Measurements from ENCODE around the gene CREB5. TPM values are rescaled to one million over a fixed set of nuclear protein-coding genes. Genes with fewer than 3 reads are reported as not detected.

Gene CREB5
- total RNA-seq, 1 experiment from 2014 or later: 0.49 TPM

DNA sequence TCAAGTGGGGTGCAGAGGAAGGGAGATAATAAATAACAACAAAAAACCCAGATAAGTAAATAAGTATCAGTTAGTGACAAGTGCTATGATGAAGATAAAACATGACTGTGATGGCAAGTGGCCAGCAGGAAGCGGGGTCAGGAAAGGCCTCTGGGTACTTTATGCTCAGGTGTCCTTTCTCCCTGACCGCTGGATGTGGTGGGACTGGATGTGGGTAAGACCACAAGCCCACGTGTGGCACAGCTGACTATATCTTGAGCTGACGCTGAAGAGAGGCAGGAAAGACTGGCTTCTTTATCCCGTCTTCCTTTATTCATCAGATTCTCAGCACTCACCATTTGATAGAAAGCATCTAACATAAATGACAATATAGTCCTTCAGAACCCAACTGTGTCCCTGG, 87.8 kb downstream of the CREB5 start:
- H3K4me2 ChIP-seq (ENCODE audit: low read length): no peak overlapping the region
- no peaks in the 10 kb centered on the region for H3K79me2 ChIP-seq (ENCODE audit: insufficient read depth, low read length)
- H3K4me3 ChIP-seq (replicated peaks in 1 of 2; ENCODE audit: low read depth in 1 of 2, low read length in 2 of 2): no peak overlapping the region
- no peak for DNase-seq (ENCODE audit: low read depth, low spot score)
- CTCF ChIA-PET: no interaction called here
- H4K20me1 ChIP-seq (ENCODE audit: insufficient read depth): no peaks in the 10 kb centered on the region
- POLR2A ChIA-PET: no interaction called here
- no peaks in the 10 kb centered on the region for H3K9me3 ChIP-seq (ENCODE audit: control insufficient read depth in 1 of 2, insufficient read depth in 1 of 2, low read depth in 1 of 2, low read length in 2 of 2)
- peaks cover 81% of the 10 kb centered on the region for H3K27me3 ChIP-seq (ENCODE audit: insufficient read depth, low read length)
- H3K36me3 ChIP-seq (ENCODE audit: control insufficient read depth in 1 of 2, insufficient read depth in 2 of 2, low read length in 2 of 2): no peaks in the 10 kb centered on the region
- no peak overlapping the region for H3K27ac ChIP-seq (ENCODE audit: low read depth, low read length)
- no peak overlapping the region for H3K9ac ChIP-seq (ENCODE audit: low read length)
- TF ChIP-seq EZH2phosphoT487 (IDR thresholded peaks at IDR 0.05; ENCODE audit: borderline replicate concordance) (no peak), SP1 (IDR thresholded peaks at IDR 0.05; ENCODE audit: low read depth) (no peak), RAD21 (IDR thresholded peaks at IDR 0.05; ENCODE audit: low read depth) (no peak), EGR1 (IDR thresholded peaks at IDR 0.05; ENCODE audit: low read depth) (no peak), SIN3A (IDR thresholded peaks at IDR 0.05; ENCODE audit: low read depth) (no peak), SRF (IDR thresholded peaks at IDR 0.05; ENCODE audit: low read depth) (no peak), POLR2AphosphoS5 (IDR thresholded peaks at IDR 0.05; ENCODE audit: low read depth, low read length) (no peak), FOSL1 (IDR thresholded peaks at IDR 0.05; ENCODE audit: low read depth) (no peak), CBX3 (IDR thresholded peaks at IDR 0.05; ENCODE audit: low read depth) (no peak), TCF7L2 (IDR thresholded peaks at IDR 0.05; ENCODE audit: borderline replicate concordance, extremely low read depth, insufficient read depth, insufficient read length) (no peak), YY1 (IDR thresholded peaks at IDR 0.05; ENCODE audit: extremely low read depth, insufficient replicate concordance, low read depth, low read length) (no peak), JUND (IDR thresholded peaks at IDR 0.05) (no peak), CEBPB (IDR thresholded peaks at IDR 0.05; ENCODE audit: low read depth) (no peak)
- TF ChIP-seq, protein P1, sequence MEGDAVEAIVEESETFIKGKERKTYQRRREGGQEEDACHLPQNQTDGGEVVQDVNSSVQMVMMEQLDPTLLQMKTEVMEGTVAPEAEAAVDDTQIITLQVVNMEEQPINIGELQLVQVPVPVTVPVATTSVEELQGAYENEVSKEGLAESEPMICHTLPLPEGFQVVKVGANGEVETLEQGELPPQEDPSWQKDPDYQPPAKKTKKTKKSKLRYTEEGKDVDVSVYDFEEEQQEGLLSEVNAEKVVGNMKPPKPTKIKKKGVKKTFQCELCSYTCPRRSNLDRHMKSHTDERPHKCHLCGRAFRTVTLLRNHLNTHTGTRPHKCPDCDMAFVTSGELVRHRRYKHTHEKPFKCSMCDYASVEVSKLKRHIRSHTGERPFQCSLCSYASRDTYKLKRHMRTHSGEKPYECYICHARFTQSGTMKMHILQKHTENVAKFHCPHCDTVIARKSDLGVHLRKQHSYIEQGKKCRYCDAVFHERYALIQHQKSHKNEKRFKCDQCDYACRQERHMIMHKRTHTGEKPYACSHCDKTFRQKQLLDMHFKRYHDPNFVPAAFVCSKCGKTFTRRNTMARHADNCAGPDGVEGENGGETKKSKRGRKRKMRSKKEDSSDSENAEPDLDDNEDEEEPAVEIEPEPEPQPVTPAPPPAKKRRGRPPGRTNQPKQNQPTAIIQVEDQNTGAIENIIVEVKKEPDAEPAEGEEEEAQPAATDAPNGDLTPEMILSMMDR (IDR thresholded peaks at IDR 0.05 in 2 of 3, conservative IDR thresholded peaks at IDR 0.05 in 1 of 3; ENCODE audit: borderline replicate concordance in 1 of 3, insufficient read depth in 1 of 3, low read depth in 2 of 3, low read length in 2 of 3): no peak
- TF ChIP-seq, protein P2, sequence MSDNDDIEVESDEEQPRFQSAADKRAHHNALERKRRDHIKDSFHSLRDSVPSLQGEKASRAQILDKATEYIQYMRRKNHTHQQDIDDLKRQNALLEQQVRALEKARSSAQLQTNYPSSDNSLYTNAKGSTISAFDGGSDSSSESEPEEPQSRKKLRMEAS (IDR thresholded peaks at IDR 0.05): no peak
- TF ChIP-seq, protein P3, sequence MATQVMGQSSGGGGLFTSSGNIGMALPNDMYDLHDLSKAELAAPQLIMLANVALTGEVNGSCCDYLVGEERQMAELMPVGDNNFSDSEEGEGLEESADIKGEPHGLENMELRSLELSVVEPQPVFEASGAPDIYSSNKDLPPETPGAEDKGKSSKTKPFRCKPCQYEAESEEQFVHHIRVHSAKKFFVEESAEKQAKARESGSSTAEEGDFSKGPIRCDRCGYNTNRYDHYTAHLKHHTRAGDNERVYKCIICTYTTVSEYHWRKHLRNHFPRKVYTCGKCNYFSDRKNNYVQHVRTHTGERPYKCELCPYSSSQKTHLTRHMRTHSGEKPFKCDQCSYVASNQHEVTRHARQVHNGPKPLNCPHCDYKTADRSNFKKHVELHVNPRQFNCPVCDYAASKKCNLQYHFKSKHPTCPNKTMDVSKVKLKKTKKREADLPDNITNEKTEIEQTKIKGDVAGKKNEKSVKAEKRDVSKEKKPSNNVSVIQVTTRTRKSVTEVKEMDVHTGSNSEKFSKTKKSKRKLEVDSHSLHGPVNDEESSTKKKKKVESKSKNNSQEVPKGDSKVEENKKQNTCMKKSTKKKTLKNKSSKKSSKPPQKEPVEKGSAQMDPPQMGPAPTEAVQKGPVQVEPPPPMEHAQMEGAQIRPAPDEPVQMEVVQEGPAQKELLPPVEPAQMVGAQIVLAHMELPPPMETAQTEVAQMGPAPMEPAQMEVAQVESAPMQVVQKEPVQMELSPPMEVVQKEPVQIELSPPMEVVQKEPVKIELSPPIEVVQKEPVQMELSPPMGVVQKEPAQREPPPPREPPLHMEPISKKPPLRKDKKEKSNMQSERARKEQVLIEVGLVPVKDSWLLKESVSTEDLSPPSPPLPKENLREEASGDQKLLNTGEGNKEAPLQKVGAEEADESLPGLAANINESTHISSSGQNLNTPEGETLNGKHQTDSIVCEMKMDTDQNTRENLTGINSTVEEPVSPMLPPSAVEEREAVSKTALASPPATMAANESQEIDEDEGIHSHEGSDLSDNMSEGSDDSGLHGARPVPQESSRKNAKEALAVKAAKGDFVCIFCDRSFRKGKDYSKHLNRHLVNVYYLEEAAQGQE (IDR thresholded peaks at IDR 0.05; ENCODE audit: low read depth): no peak
- H3K4me1 ChIP-seq (ENCODE audit: control insufficient read depth in 1 of 2, insufficient read depth in 2 of 2, low read length in 2 of 2): no peaks in the 10 kb centered on the region
- intact Hi-C loops (cut with micrococcal nuclease): no loop called here
- ATAC-seq: no peak
- no peak overlapping the region for H2AFZ ChIP-seq (ENCODE audit: low read depth, low read length, poor library complexity, severe bottlenecking)
- RAD21 ChIA-PET (ENCODE audit: low non-redundant PET in 1 of 2, low total read pairs in 2 of 2, uncharacterized antibody in 2 of 2, unreplicated experiment in 2 of 2): no interaction called here
- H3K9me2 ChIP-seq (ENCODE audit: insufficient read depth): no peaks in the 10 kb centered on the region
- BruUV-seq (replicated peaks): no TSS peak
